ENCODE data around the gene COPB2. TPM values are rescaled to one million over a fixed set of nuclear protein-coding genes. Genes with fewer than 3 reads are reported as not detected.
"Not testable (repeated sequence)": the region's sequence is repeated elsewhere in the genome, so short reads cannot be mapped to it uniquely, and the experiment has no call there.

The COPB2 gene
- polyA plus RNA-seq, 4 donors, result 134 to 169 (median 149) TPM

- no peak for DNase-seq (ENCODE audit: low read depth in 4 of 4, low spot score in 2 of 4)
These were observed 8.9 kb downstream of the COPB2 start for GRCh38 chr3:139380575-139380974.

- DNase-seq (ENCODE audit: low read depth in 4 of 4, low spot score in 2 of 4), result no peak
These were observed 10.7 kb downstream of the COPB2 start for GRCh38 chr3:139378587-139379241.

GRCh38 chr3:139377378-139377777, 12.1 kb downstream of the COPB2 start:
- DNase-seq (ENCODE audit: low read depth in 4 of 4, low spot score in 2 of 4), result no peak

- DNase-seq (ENCODE audit: low read depth in 4 of 4, low spot score in 2 of 4), result no peak
These were observed 15.3 kb downstream of the COPB2 start for GRCh38 chr3:139374099-139374498.

- DNase-seq (ENCODE audit: low read depth in 4 of 4, low spot score in 2 of 4), result no peak
These were observed 24.9 kb downstream of the COPB2 start for GRCh38 chr3:139364549-139364948.

GRCh38 chr3:139361276-139361675, 28.2 kb downstream of the COPB2 start:
- no peak for DNase-seq (ENCODE audit: low read depth in 4 of 4, low spot score in 2 of 4)

- no peak for DNase-seq (ENCODE audit: low read depth in 4 of 4, low spot score in 2 of 4)
These were observed 30.4 kb downstream of the COPB2 start for GRCh38 chr3:139358841-139359562.

GRCh38 chr3:139357899-139358298, 31.5 kb downstream of the COPB2 start:
- DNase-seq (ENCODE audit: low read depth in 4 of 4, low spot score in 2 of 4), result no peak

- no peak for DNase-seq (ENCODE audit: low read depth in 4 of 4, low spot score in 2 of 4)
These were observed 33.6 kb downstream of the COPB2 start for GRCh38 chr3:139355891-139356290.

GRCh38 chr3:139355476-139355875, 34.0 kb downstream of the COPB2 start:
- DNase-seq (ENCODE audit: low read depth in 4 of 4, low spot score in 2 of 4), result no peak

- DNase-seq (ENCODE audit: low read depth in 4 of 4, low spot score in 2 of 4), result no peak
These were observed 34.8 kb downstream of the COPB2 start for GRCh38 chr3:139354661-139355060.

- peak in 1 of 4 donors; percentile 20 for DNase-seq (ENCODE audit: low read depth in 4 of 4, low spot score in 2 of 4)
These were observed 35.4 kb downstream of the COPB2 start for GRCh38 chr3:139353920-139354556.

- no peak for DNase-seq (ENCODE audit: low read depth in 4 of 4, low spot score in 2 of 4)
These were observed 42.7 kb downstream of the COPB2 start for GRCh38 chr3:139346771-139347170.

GRCh38 chr3:139343895-139344856, 45.3 kb downstream of the COPB2 start, which contains the start of gene MRPS22:
Gene MRPS22 (plus strand): TSS chr3:139344020. CDS start chr3:139344027, 7 bp downstream.
- peak; percentile 55 to 75 (median 66) for DNase-seq (ENCODE audit: low read depth in 4 of 4, low spot score in 2 of 4)

- DNase-seq (ENCODE audit: low read depth in 4 of 4, low spot score in 2 of 4), result no peak
These were observed 47.4 kb downstream of the COPB2 start for GRCh38 chr3:139342054-139342453.

GRCh38 chr3:139340784-139341183, 48.7 kb downstream of the COPB2 start:
- no peak for DNase-seq (ENCODE audit: low read depth in 4 of 4, low spot score in 2 of 4)

- no peak for DNase-seq (ENCODE audit: low read depth in 4 of 4, low spot score in 2 of 4)
These were observed 50.1 kb downstream of the COPB2 start for GRCh38 chr3:139339219-139339906.

GRCh38 chr3:139338405-139338804, 51.0 kb downstream of the COPB2 start:
- no peak for DNase-seq (ENCODE audit: low read depth in 4 of 4, low spot score in 2 of 4)

GRCh38 chr3:139334675-139335074, 54.8 kb downstream of the COPB2 start:
- DNase-seq (ENCODE audit: low read depth in 4 of 4, low spot score in 2 of 4), result not testable (repeated sequence)

GRCh38 chr3:139332092-139332491, 57.4 kb downstream of the COPB2 start:
- DNase-seq (ENCODE audit: low read depth in 4 of 4, low spot score in 2 of 4), result no peak
